ENCODE results near the gene PSMD5. TPM values are rescaled to one million over a fixed set of nuclear protein-coding genes. Genes with fewer than 3 reads are reported as not detected.

Gene PSMD5
- total and polyA plus RNA-seq, 10 of the 15 experiments (the other 5 are each of a cell fraction or from before 2014, with no cell fraction given), result 8.8 to 47.7 (median 25.1) TPM

DNA sequence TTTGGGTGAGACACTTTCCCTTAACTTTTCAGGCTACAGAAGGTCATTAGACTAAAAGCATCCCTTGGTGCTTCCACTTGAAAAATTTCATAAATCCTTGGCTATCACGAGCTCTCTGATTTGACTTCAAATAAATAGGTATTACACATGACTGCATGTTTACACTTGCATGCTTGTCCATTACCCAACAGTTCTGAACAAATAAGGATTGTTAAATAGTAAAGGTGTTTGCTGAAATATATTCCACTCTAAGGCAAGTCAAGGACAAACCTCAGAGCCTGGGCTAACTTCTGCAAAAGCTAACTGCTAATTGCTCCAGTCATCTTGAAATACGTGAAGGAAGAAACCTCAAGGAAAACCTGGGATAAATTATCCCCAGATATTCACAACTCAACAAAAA is 64.0 kb downstream of the PSMD5 start:
- H3K79me2 ChIP-seq (ENCODE audit: control insufficient read depth, insufficient read depth, low read length), result no peaks in the 10 kb centered on the region; the same call in 1 of the 2 replicates
- ChIA-PET SMC1A (ENCODE audit: uncharacterized antibody, unreplicated experiment) (no interaction called here), CTCF (interaction anchor here (0.8 to 1.6 kb wide), 4 partner anchors 14 to 23 kb away, joined by 3 to 4 read pairs (median 3); partner anchors contain the start of gene FBXW2), POLR2A (interaction anchor here (0.8 kb wide), 1 partner anchor 19 kb away, joined by 3 read pairs; no protein-coding TSS in a partner anchor), RAD21 (ENCODE audit: unreplicated experiment) (no interaction called here)
- FAIRE-seq (no peak), ATAC-seq (no peak), DNase-seq (ENCODE audit: low read depth, low spot score) (no peak)
- no peaks in the 10 kb centered on the region for H3K4me1 ChIP-seq (ENCODE audit: control insufficient read depth, insufficient read depth, low read length)
- intact Hi-C loops (cut with micrococcal nuclease; ENCODE audit: unreplicated experiment), result no loop called here
- no peak overlapping the region for H3K4me2 ChIP-seq (ENCODE audit: control insufficient read depth, insufficient read depth)
- H3K36me3 ChIP-seq (ENCODE audit: control insufficient read depth in 2 of 2, insufficient read depth in 2 of 2, low read length in 1 of 2), result peaks cover 1 to 26% of the 10 kb centered on the region in 2 experiments
- no peak overlapping the region for H3K4me3 ChIP-seq
- no peak overlapping the region for H2AFZ ChIP-seq (ENCODE audit: control insufficient read depth, low read depth, low read length)
- no TSS peak for BruUV-seq (replicated peaks)
- no peak overlapping the region for H3K9ac ChIP-seq (ENCODE audit: control insufficient read depth, insufficient read depth, low read length)
- H3K27me3 ChIP-seq (replicated peaks in 1 of 2; ENCODE audit: control insufficient read depth in 2 of 2, insufficient read depth in 2 of 2, low read length in 1 of 2), result no peaks in the 10 kb centered on the region
- H3K27ac ChIP-seq (ENCODE audit: control insufficient read depth, insufficient read depth), result no peak overlapping the region
- WGBS (ENCODE audit: insufficient coverage, insufficient replicate concordance, low lambda C conversion rate, missing lambda C conversion rate), result 98% methylated on average over 2 of the region's 2 CpGs
- H3K9me3 ChIP-seq (replicated peaks; ENCODE audit: control insufficient read depth, insufficient read depth, low read length), result no peaks in the 10 kb centered on the region; the same call in 2 of the 3 replicates
- TF ChIP-seq, protein P1, sequence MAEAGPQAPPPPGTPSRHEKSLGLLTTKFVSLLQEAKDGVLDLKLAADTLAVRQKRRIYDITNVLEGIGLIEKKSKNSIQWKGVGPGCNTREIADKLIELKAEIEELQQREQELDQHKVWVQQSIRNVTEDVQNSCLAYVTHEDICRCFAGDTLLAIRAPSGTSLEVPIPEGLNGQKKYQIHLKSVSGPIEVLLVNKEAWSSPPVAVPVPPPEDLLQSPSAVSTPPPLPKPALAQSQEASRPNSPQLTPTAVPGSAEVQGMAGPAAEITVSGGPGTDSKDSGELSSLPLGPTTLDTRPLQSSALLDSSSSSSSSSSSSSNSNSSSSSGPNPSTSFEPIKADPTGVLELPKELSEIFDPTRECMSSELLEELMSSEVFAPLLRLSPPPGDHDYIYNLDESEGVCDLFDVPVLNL (IDR thresholded peaks at IDR 0.05; ENCODE audit: low read depth, low read length), result no peak
- TF ChIP-seq, protein P2, sequence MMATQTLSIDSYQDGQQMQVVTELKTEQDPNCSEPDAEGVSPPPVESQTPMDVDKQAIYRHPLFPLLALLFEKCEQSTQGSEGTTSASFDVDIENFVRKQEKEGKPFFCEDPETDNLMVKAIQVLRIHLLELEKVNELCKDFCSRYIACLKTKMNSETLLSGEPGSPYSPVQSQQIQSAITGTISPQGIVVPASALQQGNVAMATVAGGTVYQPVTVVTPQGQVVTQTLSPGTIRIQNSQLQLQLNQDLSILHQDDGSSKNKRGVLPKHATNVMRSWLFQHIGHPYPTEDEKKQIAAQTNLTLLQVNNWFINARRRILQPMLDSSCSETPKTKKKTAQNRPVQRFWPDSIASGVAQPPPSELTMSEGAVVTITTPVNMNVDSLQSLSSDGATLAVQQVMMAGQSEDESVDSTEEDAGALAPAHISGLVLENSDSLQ (IDR thresholded peaks at IDR 0.05), result no peak
- no peak for TF ChIP-seq POLR2AphosphoS2 (IDR thresholded peaks at IDR 0.05; ENCODE audit: low read depth, low read length)
- H4K20me1 ChIP-seq (ENCODE audit: control insufficient read depth, insufficient read depth), result no peaks in the 10 kb centered on the region
- in situ Hi-C loops (cut with MboI), result no loop called here

DNA sequence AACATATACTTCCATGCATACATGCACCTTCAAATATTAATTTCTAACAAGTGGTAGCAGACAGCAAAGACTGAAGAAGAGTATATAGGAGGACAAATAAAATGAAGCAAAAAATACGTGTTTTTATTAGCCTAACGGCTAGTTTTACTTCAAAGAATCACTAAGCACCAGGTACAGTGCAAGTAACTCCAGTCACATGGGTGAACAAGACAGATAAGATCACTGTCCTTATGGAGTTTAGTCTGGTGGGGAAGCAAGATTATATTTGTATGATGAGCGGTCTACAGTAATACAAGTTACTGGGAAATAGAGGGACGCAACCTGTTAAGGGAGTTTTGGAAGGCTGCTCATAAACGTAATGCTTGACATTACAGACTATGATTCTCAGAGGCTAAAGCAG is 65.5 kb downstream of the PSMD5 start:
- Histone ChIP-seq H3K36me3 (ENCODE audit: control insufficient read depth in 2 of 2, insufficient read depth in 2 of 2, low read length in 1 of 2) (peaks cover 1 to 31% of the 10 kb centered on the region in 2 experiments), H2AFZ (ENCODE audit: control insufficient read depth, low read depth, low read length) (no peak overlapping the region), H3K4me1 (ENCODE audit: control insufficient read depth, insufficient read depth, low read length) (no peaks in the 10 kb centered on the region), H3K79me2 (ENCODE audit: control insufficient read depth, insufficient read depth, low read length) (no peaks in the 10 kb centered on the region; the same call in 1 of the 2 replicates), H3K4me3 (no peak overlapping the region), H3K9me3 (replicated peaks; ENCODE audit: control insufficient read depth, insufficient read depth, low read length) (no peaks in the 10 kb centered on the region), H3K27me3 (replicated peaks in 1 of 2; ENCODE audit: control insufficient read depth in 2 of 2, insufficient read depth in 2 of 2, low read length in 1 of 2) (no peaks in the 10 kb centered on the region), H3K4me2 (ENCODE audit: control insufficient read depth, insufficient read depth) (no peak overlapping the region), H3K9ac (ENCODE audit: control insufficient read depth, insufficient read depth, low read length) (no peak overlapping the region), H3K27ac (ENCODE audit: control insufficient read depth, insufficient read depth) (no peak overlapping the region), H4K20me1 (ENCODE audit: control insufficient read depth, insufficient read depth) (no peaks in the 10 kb centered on the region)
- intact Hi-C loops (cut with micrococcal nuclease; ENCODE audit: unreplicated experiment), result no loop called here
- CTCF ChIA-PET, result interaction anchor here (1.2 to 1.3 kb wide), 2 partner anchors 10 to 19 kb away, joined by 3 read pairs; no protein-coding TSS in a partner anchor
- TF ChIP-seq CREB1 (IDR thresholded peaks at IDR 0.05; ENCODE audit: low read depth), result no peak
- no peak for TF ChIP-seq SRF (IDR thresholded peaks at IDR 0.05; ENCODE audit: low read depth in 2 of 2, low read length in 2 of 2)
- no peak for TF ChIP-seq RAD21 (IDR thresholded peaks at IDR 0.05; ENCODE audit: insufficient read depth, low read depth, low read length)
- no peak for TF ChIP-seq RB1 (IDR thresholded peaks at IDR 0.05; ENCODE audit: borderline replicate concordance)
- TF ChIP-seq BHLHE40 (IDR thresholded peaks at IDR 0.05; ENCODE audit: borderline replicate concordance in 1 of 2, low read depth in 2 of 2, low read length in 1 of 2), result no peak
- no peak for TF ChIP-seq NFXL1 (IDR thresholded peaks at IDR 0.05; ENCODE audit: borderline replicate concordance)
- TF ChIP-seq, protein P3, sequence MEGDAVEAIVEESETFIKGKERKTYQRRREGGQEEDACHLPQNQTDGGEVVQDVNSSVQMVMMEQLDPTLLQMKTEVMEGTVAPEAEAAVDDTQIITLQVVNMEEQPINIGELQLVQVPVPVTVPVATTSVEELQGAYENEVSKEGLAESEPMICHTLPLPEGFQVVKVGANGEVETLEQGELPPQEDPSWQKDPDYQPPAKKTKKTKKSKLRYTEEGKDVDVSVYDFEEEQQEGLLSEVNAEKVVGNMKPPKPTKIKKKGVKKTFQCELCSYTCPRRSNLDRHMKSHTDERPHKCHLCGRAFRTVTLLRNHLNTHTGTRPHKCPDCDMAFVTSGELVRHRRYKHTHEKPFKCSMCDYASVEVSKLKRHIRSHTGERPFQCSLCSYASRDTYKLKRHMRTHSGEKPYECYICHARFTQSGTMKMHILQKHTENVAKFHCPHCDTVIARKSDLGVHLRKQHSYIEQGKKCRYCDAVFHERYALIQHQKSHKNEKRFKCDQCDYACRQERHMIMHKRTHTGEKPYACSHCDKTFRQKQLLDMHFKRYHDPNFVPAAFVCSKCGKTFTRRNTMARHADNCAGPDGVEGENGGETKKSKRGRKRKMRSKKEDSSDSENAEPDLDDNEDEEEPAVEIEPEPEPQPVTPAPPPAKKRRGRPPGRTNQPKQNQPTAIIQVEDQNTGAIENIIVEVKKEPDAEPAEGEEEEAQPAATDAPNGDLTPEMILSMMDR (IDR thresholded peaks at IDR 0.05 in 2 of 3, conservative IDR thresholded peaks at IDR 0.05 in 1 of 3; ENCODE audit: control insufficient read depth in 2 of 3, extremely low read depth in 1 of 3, insufficient read depth in 1 of 3, low read depth in 3 of 3, low read length in 3 of 3), result no peak
- no peak for TF ChIP-seq LARP7 (IDR thresholded peaks at IDR 0.05)
- TF ChIP-seq FOS (IDR thresholded peaks at IDR 0.05; ENCODE audit: borderline replicate concordance, extremely low read depth, insufficient read length), result no peak
- TF ChIP-seq POLR2A (IDR thresholded peaks at IDR 0.05; ENCODE audit: low read depth, low read length), result no peak
- ATAC-seq (no peak), FAIRE-seq (no peak), DNase-seq (ENCODE audit: low read depth, low spot score) (no peak)
- POLR2A ChIA-PET, result no interaction called here
- in situ Hi-C loops (cut with MboI), result no loop called here
- 96% methylated on average over 5 of the region's 5 CpGs for WGBS (ENCODE audit: insufficient coverage, insufficient replicate concordance, low lambda C conversion rate, missing lambda C conversion rate)
- RAD21 ChIA-PET (ENCODE audit: unreplicated experiment), result no interaction called here
- BruUV-seq (replicated peaks), result no TSS peak
- SMC1A ChIA-PET (ENCODE audit: uncharacterized antibody, unreplicated experiment), result interaction anchor here (0.6 to 1.1 kb wide), 2 partner anchors 10 to 1067 kb away, joined by 3 to 4 read pairs; no protein-coding TSS in a partner anchor

All from GM12878 (cell line).